NB4 (cell line): ENCODE data around the gene RCBTB2.

Experiments
- MYC ChIP-seq: IDR thresholded peaks from 2 replicates; pipeline ENCODE4 v1.6.1; 2011; ENCODE audit warnings: low read depth, low read length
- POLR2A ChIP-seq: IDR thresholded peaks from 2 replicates; pipeline ENCODE4 v1.6.1; 2011; ENCODE audit warnings: mild to moderate bottlenecking; ENCODE audit not compliant: insufficient read length; ENCODE audit errors: extremely low read depth
- TF ChIP-seq, protein P1 (sequence below): IDR thresholded peaks from one replicate; pipeline ENCODE4 v1.5.1; 2012; ENCODE audit warnings: low read depth, low read length
- TF ChIP-seq, protein P2 (sequence below): IDR thresholded peaks from 2 replicates; pipeline ENCODE4 v1.6.1; 2011; ENCODE audit warnings: low read depth, low read length

GRCh38 chr13:48542581-48543341, 9.9 kb upstream of the RCBTB2 start:
- TF ChIP-seq POLR2A (no peak), MYC (no peak)
- TF ChIP-seq, protein P1, sequence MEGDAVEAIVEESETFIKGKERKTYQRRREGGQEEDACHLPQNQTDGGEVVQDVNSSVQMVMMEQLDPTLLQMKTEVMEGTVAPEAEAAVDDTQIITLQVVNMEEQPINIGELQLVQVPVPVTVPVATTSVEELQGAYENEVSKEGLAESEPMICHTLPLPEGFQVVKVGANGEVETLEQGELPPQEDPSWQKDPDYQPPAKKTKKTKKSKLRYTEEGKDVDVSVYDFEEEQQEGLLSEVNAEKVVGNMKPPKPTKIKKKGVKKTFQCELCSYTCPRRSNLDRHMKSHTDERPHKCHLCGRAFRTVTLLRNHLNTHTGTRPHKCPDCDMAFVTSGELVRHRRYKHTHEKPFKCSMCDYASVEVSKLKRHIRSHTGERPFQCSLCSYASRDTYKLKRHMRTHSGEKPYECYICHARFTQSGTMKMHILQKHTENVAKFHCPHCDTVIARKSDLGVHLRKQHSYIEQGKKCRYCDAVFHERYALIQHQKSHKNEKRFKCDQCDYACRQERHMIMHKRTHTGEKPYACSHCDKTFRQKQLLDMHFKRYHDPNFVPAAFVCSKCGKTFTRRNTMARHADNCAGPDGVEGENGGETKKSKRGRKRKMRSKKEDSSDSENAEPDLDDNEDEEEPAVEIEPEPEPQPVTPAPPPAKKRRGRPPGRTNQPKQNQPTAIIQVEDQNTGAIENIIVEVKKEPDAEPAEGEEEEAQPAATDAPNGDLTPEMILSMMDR: no peak
- TF ChIP-seq, protein P2, sequence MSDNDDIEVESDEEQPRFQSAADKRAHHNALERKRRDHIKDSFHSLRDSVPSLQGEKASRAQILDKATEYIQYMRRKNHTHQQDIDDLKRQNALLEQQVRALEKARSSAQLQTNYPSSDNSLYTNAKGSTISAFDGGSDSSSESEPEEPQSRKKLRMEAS: no peak
